ENCODE results near the gene PLCXD1. TPM values are rescaled to one million over a fixed set of nuclear protein-coding genes. Genes with fewer than 3 reads are reported as not detected.
"Not testable (repeated sequence)": the region's sequence is repeated elsewhere in the genome, so short reads cannot be mapped to it uniquely, and the experiment has no call there.

The PLCXD1 gene
- total RNA-seq, 4 donors from 2014 or later, result 3.7 to 7.9 (median 6.3) TPM

GRCh38 chrX:276581-277201, 4.5 kb upstream of the PLCXD1 start:
- no peak overlapping the region for H3K27ac ChIP-seq
- H3K36me3 ChIP-seq, result no peaks in the 10 kb centered on the region
- H3K9me3 ChIP-seq, result no peaks in the 10 kb centered on the region
- intact Hi-C loops (cut with DNase I), result no loop called here
- TF ChIP-seq CTCF (IDR thresholded peaks at IDR 0.05), result no peak
- TF ChIP-seq POLR2A (IDR thresholded peaks at IDR 0.05), result no peak
- peak overlapping the region; percentile 19 to 59 (median 46) for H3K4me3 ChIP-seq (replicated peaks in 1 of 3)
- no peaks in the 10 kb centered on the region for H3K27me3 ChIP-seq
- peak; percentile 41 to 43 for DNase-seq
- 1 to 7% methylated on average over 5 to 25 of the region's 49 CpGs for WGBS, 2 donors
- H3K4me1 ChIP-seq, result peaks cover 11 to 17% of the 10 kb centered on the region in 2 donors

- 83 to 90% methylated on average over 22 to 35 of the region's 45 CpGs for WGBS, 2 donors
- intact Hi-C loops (cut with DNase I); H3K27me3 ChIP-seq; H3K9me3 ChIP-seq; DNase-seq; H3K36me3 ChIP-seq; H3K4me3 ChIP-seq (replicated peaks in 1 of 3); H3K27ac ChIP-seq: not testable (repeated sequence)
- peaks cover 11 to 17% of the 10 kb centered on the region in 2 donors for H3K4me1 ChIP-seq
Observed at GRCh38 chrX:279757-280604, 1.2 kb upstream of the PLCXD1 start.

GRCh38 chrX:280722-281121, 459 bp upstream of the PLCXD1 start:
- peaks cover 11 to 12% of the 10 kb centered on the region in 2 donors for H3K4me1 ChIP-seq
- H3K4me3 ChIP-seq (replicated peaks in 1 of 3); DNase-seq; H3K36me3 ChIP-seq; H3K27me3 ChIP-seq; intact Hi-C loops (cut with DNase I); H3K27ac ChIP-seq; H3K9me3 ChIP-seq: not testable (repeated sequence)
- WGBS, 2 donors, result 0% methylated on average over 1 of the region's 24 CpGs; no CpG with 5 or more reads in 1 of the 2 donors

- H3K9me3 ChIP-seq; H3K27me3 ChIP-seq; H3K36me3 ChIP-seq; intact Hi-C loops (cut with DNase I); H3K27ac ChIP-seq; H3K4me1 ChIP-seq; H3K4me3 ChIP-seq (replicated peaks in 1 of 3): not testable (repeated sequence)
- WGBS, 2 donors, result 84 to 87% methylated on average over 21 of the region's 21 CpGs
- DNase-seq, result peak in 1 of 2 donors; percentile 1
Observed at GRCh38 chrX:282000-282681, 960 bp downstream of the PLCXD1 start.

- peak; percentile 91 to 92 for DNase-seq
- H3K9me3 ChIP-seq, result no peaks in the 10 kb centered on the region
- H3K27me3 ChIP-seq, result no peaks in the 10 kb centered on the region
- no peak overlapping the region for H3K27ac ChIP-seq
- no peak for TF ChIP-seq CTCF (IDR thresholded peaks at IDR 0.05)
- TF ChIP-seq POLR2A (IDR thresholded peaks at IDR 0.05), result no peak
- intact Hi-C loops (cut with DNase I), result no loop called here
- peak overlapping the region in 2 of 3 donors; percentile 49 to 50 for H3K4me3 ChIP-seq (replicated peaks in 1 of 3)
- 2% methylated on average over 29 to 34 of the region's 45 CpGs for WGBS, 2 donors
- peaks cover 0 to 7% of the 10 kb centered on the region in 2 donors for H3K4me1 ChIP-seq
- no peaks in the 10 kb centered on the region for H3K36me3 ChIP-seq
Observed at GRCh38 chrX:283115-283845, 2.1 kb downstream of the PLCXD1 start.

- intact Hi-C loops (cut with DNase I), result no loop called here
- DNase-seq, result no peak
- 95% methylated on average over 13 of the region's 13 CpGs for WGBS, 2 donors
- H3K36me3 ChIP-seq, result no peaks in the 10 kb centered on the region
- TF ChIP-seq POLR2A (IDR thresholded peaks at IDR 0.05), result no peak
- no peak overlapping the region for H3K4me3 ChIP-seq (replicated peaks in 1 of 3)
- H3K9me3 ChIP-seq, result no peaks in the 10 kb centered on the region
- H3K27me3 ChIP-seq, result no peaks in the 10 kb centered on the region
- peaks cover 0 to 7% of the 10 kb centered on the region in 2 donors for H3K4me1 ChIP-seq
- no peak overlapping the region for H3K27ac ChIP-seq
Observed at GRCh38 chrX:285076-285677, 4.0 kb downstream of the PLCXD1 start.

Measured in thyroid gland (tissue), 4 donors.